CD4-positive, alpha-beta T cell treated with Interleukin-15 for 4 hours (primary cell): ENCODE measurements around the gene STX1A.

Source experiments
- DNase-seq: peaks from one replicate; pipeline ENCODE4 v3.0.0-alpha.2; 2020; ENCODE audit warnings: low spot score

STX1A gene

GRCh38 chr7:73718905-73719805, at the start of gene STX1A:
TSS of gene STX1A (minus strand) at chr7:73719669. CDS start at chr7:73719631, 38 bp downstream.
- peak; percentile 65 for DNase-seq

GRCh38 chr7:73768641-73769480, 49.4 kb upstream of the STX1A start:
- DNase-seq: no peak

GRCh38 chr7:73766556-73767229, 47.2 kb upstream of the STX1A start:
- no peak for DNase-seq

- no peak for DNase-seq
Measured at GRCh38 chr7:73762659-73762999, 43.2 kb upstream of the STX1A start.

GRCh38 chr7:73761854-73762658, 42.6 kb upstream of the STX1A start:
- DNase-seq: no peak

- no peak for DNase-seq
Measured at GRCh38 chr7:73758581-73759138, 39.2 kb upstream of the STX1A start.

DNA sequence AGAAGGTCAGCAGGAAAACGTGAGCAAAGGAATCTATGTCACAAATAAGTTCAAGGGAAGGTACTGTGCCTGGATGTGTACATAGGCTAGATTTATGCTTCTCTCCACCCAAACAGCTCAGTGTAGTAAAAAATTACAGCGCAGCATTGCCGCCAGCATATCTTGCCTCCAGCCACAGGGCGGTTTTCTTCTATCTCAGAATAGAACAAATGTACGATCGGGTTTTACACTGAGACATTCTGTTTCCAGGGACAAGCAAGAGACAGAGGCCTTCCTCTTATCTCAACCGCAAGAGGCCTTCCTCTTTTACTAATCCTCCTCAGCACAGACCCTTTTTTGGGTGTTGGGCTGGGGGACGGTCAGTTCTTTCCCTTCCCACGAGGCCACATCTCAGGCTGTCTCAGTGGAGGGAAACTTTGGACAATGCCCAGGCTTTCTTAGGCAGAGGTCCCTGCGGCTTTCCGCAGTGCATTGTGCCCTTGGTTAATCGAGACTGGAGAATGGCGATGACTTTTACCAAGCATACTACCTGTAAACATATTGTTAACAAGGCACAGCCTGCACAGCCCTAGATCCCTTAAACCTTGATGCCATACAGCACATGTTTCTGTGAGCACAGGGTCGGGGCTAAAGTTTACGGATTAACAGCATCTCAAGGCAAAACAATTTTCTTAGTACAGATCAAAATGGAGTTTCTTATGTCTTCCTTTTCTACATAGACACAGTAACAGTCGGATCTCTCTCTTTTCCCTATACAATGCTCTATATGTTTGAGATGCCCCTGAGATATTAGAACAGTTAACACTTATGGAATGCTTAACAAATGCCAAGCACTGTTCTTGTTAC, 30.7 kb upstream of the STX1A start:
- DNase-seq: no peak

DNA sequence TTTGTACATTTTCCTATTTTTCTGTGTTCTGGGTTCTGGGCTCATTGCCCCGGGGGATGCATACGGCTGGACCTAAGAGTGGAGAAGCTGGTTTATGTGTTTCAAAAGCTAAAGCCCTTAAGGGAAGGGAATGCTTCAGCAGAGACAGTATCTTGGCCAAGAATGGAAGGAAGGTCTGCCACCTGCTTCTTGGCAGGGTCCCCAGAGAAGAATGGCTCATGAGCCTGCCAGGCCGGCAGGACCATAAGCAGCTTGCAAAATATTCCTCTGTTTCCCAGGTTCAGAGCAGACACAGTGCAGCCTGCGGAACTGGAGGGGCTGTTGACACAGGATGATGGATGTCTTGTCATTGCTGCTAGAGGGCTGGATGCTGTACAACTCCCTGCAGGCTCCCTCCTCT, 26.9 kb upstream of the STX1A start:
- no peak for DNase-seq

GRCh38 chr7:73742753-73743641, 23.5 kb upstream of the STX1A start:
- DNase-seq: no peak

DNA sequence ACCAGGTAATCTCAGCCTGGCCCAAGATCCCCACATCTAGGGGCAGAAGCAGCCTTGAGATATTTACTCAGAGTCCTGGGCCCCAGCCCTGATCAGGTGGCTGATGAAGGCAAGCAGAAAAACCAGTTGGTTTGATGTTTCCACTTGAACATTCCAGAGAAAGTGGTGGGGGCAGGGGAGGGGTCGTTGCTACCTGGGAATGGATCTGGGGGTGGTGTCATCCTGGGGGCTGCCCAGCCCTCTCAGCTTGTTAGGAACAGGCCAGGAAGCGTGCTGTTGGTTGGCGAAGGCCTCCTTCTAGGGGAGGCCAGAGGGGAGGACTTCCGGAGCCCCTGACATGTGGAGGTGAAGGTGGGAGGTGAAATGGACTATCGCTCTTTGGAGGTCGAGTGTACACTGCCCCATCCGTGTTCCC, 22.9 kb upstream of the STX1A start:
- no peak for DNase-seq

- no peak for DNase-seq
Measured at GRCh38 chr7:73741600-73741999, 22.1 kb upstream of the STX1A start.

- DNase-seq: no peak
Measured at GRCh38 chr7:73740771-73741170, 21.3 kb upstream of the STX1A start.

- DNase-seq: no peak
Measured at GRCh38 chr7:73740212-73740611, 20.7 kb upstream of the STX1A start.

GRCh38 chr7:73739387-73739767, 19.9 kb upstream of the STX1A start:
- no peak for DNase-seq

DNA sequence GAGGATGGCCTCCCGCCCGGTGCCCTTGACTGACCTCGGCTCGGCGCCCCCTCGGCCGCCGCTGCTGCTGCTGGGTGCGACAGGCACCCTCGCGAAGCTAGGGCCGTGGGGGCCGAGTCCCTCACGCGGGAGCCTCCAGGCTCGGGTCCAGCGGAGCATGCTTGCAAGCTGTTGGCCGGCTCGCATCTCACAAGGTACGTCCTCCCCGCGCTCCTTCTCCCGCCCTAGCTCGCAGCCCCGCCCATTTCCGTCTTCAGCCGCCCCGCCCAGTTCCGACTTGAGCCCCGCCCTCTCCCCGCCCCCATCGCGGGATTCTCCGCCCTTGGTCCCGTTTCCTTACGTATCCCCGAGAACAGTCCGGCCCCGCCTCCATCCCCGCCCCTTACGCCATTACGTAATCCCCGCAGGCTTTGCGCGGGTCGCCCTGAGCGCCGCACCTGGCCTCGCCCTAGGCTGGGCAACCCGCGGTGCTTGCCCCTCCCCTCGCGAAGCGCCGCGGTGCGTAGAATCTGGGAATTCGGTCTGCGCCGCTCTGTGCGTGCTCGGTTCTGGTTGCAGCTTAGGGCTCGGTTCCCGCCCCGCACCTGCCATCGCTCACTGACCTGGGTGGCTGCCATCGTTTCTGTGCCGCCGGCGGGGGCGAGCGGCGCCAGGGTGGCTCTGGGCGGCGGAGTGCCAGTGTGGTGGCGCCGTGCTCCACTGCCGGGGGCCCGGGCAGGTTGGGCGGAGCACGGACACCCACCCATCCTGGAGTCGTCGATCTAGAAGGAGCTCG, 19.3 kb upstream of the STX1A start, which contains the start of gene ABHD11:
Gene ABHD11 (minus strand): TSS at position 191 of the 775 bp plus-strand sequence. CDS start 32 bp downstream, at position 159.
- DNase-seq: peak; percentile 98

DNA sequence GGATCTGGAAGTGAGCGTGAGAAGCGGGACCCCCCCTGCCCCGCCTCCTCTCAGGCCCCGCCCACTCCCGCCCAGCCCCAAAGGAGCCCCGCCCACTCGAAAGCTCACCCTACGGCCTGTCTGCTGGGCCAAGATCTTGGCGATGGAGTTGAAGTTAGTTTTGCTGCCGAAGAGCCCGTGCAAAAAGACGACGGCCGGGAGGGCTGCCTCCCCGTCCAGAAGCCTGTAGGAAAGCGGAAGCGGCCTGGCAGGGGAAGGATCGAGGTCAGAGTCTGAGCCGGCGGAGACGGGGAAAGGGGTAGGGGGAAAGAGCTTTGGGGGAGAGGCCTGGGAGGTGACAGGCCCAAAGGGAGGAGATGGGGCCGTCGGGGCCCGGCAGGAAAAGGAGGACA, 18.7 kb upstream of the STX1A start:
- peak; percentile 51 for DNase-seq

GRCh38 chr7:73737491-73738219, 18.2 kb upstream of the STX1A start:
- DNase-seq: no peak

DNA sequence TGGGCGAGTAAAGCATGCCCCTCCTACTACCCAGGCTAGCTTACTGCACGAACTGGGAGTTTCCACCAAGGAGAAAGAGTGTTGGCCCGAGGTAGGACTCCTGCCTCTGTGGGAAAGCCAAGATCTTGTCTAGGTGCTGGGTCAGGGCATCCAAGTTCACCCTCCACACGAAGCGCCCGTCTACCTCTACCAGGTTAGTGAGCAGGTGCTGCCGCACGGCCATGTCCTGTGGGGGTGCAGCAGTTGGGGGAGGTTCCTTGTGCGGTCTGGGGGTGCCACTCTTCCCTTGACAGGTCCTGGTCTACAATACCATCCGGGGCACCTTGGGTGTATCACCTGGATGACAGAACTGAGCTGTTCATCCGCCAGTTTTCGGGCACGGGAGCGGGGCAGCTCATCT, 17.4 kb upstream of the STX1A start:
- DNase-seq: no peak
